ENCODE results near the gene GPR37L1.

DNA sequence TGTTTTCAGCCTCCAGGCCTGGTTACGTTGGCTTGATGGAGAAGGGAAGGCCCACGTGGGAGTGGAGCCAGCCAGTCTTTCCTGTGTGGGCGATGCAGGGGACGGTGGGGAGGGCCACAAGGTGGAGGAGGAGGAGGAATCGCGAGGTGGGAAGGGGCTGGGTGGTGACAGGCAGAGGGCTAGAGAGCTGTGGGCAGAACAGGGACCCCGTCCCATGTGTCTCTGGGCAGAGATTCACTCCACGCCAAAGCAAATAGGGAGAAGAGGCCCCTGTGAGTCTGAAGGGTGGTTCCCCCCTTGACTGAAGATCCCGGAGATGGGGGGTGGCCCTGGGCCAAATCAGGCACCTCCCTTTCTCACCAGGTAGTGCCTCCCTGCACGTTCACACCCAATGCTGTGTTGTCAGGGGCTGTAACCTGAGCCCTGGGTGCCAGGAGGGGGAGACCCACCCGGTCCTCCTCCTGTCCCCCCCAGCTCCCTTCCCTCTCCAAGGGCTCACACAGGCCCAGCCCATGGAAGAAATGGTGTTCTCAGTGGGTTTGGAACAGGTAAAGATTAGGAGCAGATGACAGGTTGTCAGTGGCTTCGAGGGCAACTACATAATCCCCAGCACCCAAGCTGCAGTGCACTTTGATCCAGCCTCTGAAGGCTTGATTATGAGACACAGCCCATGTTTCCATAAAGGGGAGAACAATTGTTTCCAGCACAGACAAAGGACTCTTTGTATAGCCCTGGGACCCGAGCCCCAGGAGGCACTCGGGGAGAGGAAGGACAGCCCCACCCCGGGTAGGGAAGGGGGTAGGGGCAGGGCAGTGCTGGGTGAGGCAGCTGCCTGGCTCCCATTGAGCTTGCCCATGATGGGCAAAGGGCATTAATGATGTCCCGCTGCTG, 37.7 kb upstream of the GPR37L1 start:
- TF ChIP-seq, protein P1, sequence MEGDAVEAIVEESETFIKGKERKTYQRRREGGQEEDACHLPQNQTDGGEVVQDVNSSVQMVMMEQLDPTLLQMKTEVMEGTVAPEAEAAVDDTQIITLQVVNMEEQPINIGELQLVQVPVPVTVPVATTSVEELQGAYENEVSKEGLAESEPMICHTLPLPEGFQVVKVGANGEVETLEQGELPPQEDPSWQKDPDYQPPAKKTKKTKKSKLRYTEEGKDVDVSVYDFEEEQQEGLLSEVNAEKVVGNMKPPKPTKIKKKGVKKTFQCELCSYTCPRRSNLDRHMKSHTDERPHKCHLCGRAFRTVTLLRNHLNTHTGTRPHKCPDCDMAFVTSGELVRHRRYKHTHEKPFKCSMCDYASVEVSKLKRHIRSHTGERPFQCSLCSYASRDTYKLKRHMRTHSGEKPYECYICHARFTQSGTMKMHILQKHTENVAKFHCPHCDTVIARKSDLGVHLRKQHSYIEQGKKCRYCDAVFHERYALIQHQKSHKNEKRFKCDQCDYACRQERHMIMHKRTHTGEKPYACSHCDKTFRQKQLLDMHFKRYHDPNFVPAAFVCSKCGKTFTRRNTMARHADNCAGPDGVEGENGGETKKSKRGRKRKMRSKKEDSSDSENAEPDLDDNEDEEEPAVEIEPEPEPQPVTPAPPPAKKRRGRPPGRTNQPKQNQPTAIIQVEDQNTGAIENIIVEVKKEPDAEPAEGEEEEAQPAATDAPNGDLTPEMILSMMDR (IDR thresholded peaks at IDR 0.05) = no peak
- TF ChIP-seq EP300 (IDR thresholded peaks at IDR 0.05) (no peak), POLR2A (IDR thresholded peaks at IDR 0.05) (no peak)
